Measurements from ENCODE around the gene TRAPPC2.

DNA sequence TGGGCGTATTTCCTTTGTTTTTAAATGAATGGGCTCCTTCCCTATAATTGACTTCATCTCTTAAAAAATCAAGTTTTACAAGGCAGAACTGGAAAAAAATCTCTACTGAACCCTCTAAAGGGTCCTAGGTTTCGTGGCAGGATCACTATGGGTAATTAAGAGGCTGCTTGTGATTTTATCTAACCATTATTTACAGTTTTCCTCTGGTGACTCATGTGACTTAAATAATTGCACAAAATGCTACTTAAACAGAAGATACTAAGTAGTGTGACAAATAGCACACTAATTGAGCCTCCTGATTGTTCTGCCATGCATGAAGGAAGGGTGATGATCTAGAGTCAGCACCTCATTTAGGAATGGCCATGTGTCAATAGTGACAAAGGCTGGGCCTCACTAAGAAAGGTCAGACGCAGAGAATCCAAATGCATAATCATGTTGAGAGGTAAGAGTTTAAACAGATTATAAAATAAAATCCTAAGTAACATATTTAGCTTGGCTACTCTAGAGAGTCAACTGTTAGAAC lies 35.7 kb upstream of the TRAPPC2 start:
- TF ChIP-seq POLR2A (IDR thresholded peaks at IDR 0.05) = no peak
- TF ChIP-seq, protein P1, sequence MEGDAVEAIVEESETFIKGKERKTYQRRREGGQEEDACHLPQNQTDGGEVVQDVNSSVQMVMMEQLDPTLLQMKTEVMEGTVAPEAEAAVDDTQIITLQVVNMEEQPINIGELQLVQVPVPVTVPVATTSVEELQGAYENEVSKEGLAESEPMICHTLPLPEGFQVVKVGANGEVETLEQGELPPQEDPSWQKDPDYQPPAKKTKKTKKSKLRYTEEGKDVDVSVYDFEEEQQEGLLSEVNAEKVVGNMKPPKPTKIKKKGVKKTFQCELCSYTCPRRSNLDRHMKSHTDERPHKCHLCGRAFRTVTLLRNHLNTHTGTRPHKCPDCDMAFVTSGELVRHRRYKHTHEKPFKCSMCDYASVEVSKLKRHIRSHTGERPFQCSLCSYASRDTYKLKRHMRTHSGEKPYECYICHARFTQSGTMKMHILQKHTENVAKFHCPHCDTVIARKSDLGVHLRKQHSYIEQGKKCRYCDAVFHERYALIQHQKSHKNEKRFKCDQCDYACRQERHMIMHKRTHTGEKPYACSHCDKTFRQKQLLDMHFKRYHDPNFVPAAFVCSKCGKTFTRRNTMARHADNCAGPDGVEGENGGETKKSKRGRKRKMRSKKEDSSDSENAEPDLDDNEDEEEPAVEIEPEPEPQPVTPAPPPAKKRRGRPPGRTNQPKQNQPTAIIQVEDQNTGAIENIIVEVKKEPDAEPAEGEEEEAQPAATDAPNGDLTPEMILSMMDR (IDR thresholded peaks at IDR 0.05) = no peak

All from adrenal gland (tissue), 5 donors.